ENCODE results near the gene ASB7. TPM values are rescaled to one million over a fixed set of nuclear protein-coding genes. Genes with fewer than 3 reads are reported as not detected.
A peak's percentile ranks its signal among the peaks of the same experiment; 100 is the strongest.

The ASB7 gene
- total and polyA plus RNA-seq, 10 donors: 3.4 to 27.1 (median 16.2) TPM

DNA sequence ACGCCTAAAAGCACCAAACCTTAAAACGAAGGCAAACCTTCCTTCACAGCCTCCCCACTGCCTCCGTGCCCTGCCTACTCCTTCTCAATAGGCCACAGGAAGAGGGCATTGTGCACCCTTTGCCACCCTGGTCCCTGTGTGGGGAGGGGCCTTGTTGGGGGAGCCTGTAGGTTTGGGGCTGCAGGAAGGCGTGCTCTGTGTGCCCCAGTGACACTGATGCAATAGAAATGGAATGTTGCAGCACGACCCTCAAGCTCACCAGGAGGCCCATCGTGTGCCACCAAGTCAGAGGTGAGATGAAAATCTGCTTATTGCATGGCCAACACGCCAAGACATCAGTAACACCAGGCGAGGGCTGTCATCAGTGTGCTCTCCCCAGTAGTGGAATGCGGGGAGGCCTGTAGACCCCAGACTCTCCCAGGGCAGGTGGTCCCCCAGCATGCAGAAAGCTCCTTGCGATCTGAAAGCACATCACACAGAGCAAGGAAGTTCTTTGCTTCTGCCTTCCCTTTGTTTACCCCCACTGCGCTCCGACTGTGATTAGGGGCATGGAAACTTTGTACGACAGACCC lies 86.2 kb downstream of the ASB7 start:
- H3K4me1 ChIP-seq: peaks cover 0 to 8% (median 0%) of the 10 kb centered on the region in 6 donors
- no peak overlapping the region for H3K4me3 ChIP-seq
- 75 to 82% (median 80%) methylated on average over 12 to 13 of the region's 13 CpGs for WGBS, 5 donors
- H3K36me3 ChIP-seq: no peaks in the 10 kb centered on the region
- H3K27me3 ChIP-seq (replicated peaks in 1 of 7): peaks cover 0 to 22% (median 0%) of the 10 kb centered on the region in 7 donors
- peak; percentile 32 for DNase-seq
- no peaks in the 10 kb centered on the region for H3K9me3 ChIP-seq
- TF ChIP-seq POLR2A (IDR thresholded peaks at IDR 0.05): no peak
- no peak overlapping the region for H3K27ac ChIP-seq
- intact Hi-C loops (cut with DNase I; ENCODE audit: low total_unique reads): no loop called here

GRCh38 chr15:100689131-100689899 lies 86.9 kb downstream of the ASB7 start:
- intact Hi-C loops (cut with DNase I; ENCODE audit: low total_unique reads): no loop called here
- 84 to 91% (median 89%) methylated on average over 11 of the region's 11 CpGs for WGBS, 5 donors
- H3K9me3 ChIP-seq: no peaks in the 10 kb centered on the region
- no peak for DNase-seq
- H3K27ac ChIP-seq: no peak overlapping the region
- H3K27me3 ChIP-seq (replicated peaks in 1 of 7): peaks cover 0 to 22% (median 0%) of the 10 kb centered on the region in 7 donors
- no peak overlapping the region for H3K4me3 ChIP-seq
- no peak for TF ChIP-seq POLR2A (IDR thresholded peaks at IDR 0.05)
- TF ChIP-seq, protein P1, sequence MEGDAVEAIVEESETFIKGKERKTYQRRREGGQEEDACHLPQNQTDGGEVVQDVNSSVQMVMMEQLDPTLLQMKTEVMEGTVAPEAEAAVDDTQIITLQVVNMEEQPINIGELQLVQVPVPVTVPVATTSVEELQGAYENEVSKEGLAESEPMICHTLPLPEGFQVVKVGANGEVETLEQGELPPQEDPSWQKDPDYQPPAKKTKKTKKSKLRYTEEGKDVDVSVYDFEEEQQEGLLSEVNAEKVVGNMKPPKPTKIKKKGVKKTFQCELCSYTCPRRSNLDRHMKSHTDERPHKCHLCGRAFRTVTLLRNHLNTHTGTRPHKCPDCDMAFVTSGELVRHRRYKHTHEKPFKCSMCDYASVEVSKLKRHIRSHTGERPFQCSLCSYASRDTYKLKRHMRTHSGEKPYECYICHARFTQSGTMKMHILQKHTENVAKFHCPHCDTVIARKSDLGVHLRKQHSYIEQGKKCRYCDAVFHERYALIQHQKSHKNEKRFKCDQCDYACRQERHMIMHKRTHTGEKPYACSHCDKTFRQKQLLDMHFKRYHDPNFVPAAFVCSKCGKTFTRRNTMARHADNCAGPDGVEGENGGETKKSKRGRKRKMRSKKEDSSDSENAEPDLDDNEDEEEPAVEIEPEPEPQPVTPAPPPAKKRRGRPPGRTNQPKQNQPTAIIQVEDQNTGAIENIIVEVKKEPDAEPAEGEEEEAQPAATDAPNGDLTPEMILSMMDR (IDR thresholded peaks at IDR 0.05 in 8 of 11, conservative IDR thresholded peaks at IDR 0.05 in 3 of 11): no peak
- TF ChIP-seq POLR2AphosphoS5 (IDR thresholded peaks at IDR 0.05): no peak
- H3K4me1 ChIP-seq: peaks cover 0 to 8% (median 0%) of the 10 kb centered on the region in 6 donors
- H3K36me3 ChIP-seq: no peaks in the 10 kb centered on the region

- 86 to 93% (median 90%) methylated on average over 18 of the region's 18 CpGs for WGBS, 5 donors
- no peaks in the 10 kb centered on the region for H3K9me3 ChIP-seq
- TF ChIP-seq POLR2AphosphoS5 (IDR thresholded peaks at IDR 0.05) (no peak), POLR2A (IDR thresholded peaks at IDR 0.05) (no peak)
- TF ChIP-seq, protein P1 (IDR thresholded peaks at IDR 0.05 in 8 of 11, conservative IDR thresholded peaks at IDR 0.05 in 3 of 11): no peak
- peaks cover 0 to 14% (median 0%) of the 10 kb centered on the region in 6 donors for H3K4me1 ChIP-seq
- no peaks in the 10 kb centered on the region for H3K36me3 ChIP-seq
- DNase-seq: no peak
- H3K27ac ChIP-seq: no peak overlapping the region
- intact Hi-C loops (cut with DNase I; ENCODE audit: low total_unique reads): no loop called here
- no peak overlapping the region for H3K4me3 ChIP-seq
- peaks cover 0 to 22% (median 0%) of the 10 kb centered on the region in 7 donors for H3K27me3 ChIP-seq (replicated peaks in 1 of 7)
Measured at GRCh38 chr15:100690032-100690794, 87.8 kb downstream of the ASB7 start.

DNA sequence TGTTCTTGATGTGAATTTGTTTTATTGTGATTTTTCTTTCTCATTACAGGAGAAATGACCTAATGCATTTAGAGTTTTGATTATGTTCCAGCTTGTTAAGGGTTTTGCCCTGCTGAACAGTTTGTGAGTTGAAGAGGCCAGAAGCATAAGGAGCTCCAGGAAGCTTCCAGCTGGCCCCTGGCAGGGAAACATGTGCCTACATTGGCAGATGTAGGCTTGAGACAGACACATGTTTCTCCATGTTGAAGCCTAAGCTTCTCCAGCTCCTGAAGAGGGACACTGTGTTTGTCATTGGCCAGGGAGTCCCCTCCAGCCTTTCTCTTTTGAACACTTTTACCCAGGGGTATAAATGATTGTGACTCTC lies 88.4 kb downstream of the ASB7 start:
- intact Hi-C loops (cut with DNase I; ENCODE audit: low total_unique reads): no loop called here
- peaks cover 0 to 21% (median 0%) of the 10 kb centered on the region in 7 donors for H3K27me3 ChIP-seq (replicated peaks in 1 of 7)
- no peaks in the 10 kb centered on the region for H3K36me3 ChIP-seq
- H3K4me1 ChIP-seq: peaks cover 0 to 14% (median 0%) of the 10 kb centered on the region in 6 donors
- no peak overlapping the region for H3K27ac ChIP-seq
- peaks cover 0 to 4% (median 0%) of the 10 kb centered on the region in 8 donors for H3K9me3 ChIP-seq
- no peak overlapping the region for H3K4me3 ChIP-seq
- no peak for DNase-seq
- TF ChIP-seq, protein P1 (IDR thresholded peaks at IDR 0.05 in 8 of 11, conservative IDR thresholded peaks at IDR 0.05 in 3 of 11): no peak
- TF ChIP-seq POLR2AphosphoS5 (IDR thresholded peaks at IDR 0.05): no peak
- no peak for TF ChIP-seq POLR2A (IDR thresholded peaks at IDR 0.05)
